Hematopoietic multipotent progenitor cell (in vitro differentiated cells): ENCODE results near the gene STOX2. TPM values are rescaled to one million over a fixed set of nuclear protein-coding genes. Genes with fewer than 3 reads are reported as not detected.

ENCODE experiments used
- DNase-seq, 3 donors: peaks; one replicate each; pipeline ENCODE4 v3.0.0-alpha.2; 2011 to 2015; ENCODE audit warnings: low read depth in 2 of 3, low spot score in 2 of 3
- total RNA-seq: library from RNA; depleted of rRNA; stranded (reverse); fragments of >200 nt; gene quantifications from one replicate; pipeline ENCODE4 v1.2.3, GENCODE V29; 2012

Gene STOX2, protein sequence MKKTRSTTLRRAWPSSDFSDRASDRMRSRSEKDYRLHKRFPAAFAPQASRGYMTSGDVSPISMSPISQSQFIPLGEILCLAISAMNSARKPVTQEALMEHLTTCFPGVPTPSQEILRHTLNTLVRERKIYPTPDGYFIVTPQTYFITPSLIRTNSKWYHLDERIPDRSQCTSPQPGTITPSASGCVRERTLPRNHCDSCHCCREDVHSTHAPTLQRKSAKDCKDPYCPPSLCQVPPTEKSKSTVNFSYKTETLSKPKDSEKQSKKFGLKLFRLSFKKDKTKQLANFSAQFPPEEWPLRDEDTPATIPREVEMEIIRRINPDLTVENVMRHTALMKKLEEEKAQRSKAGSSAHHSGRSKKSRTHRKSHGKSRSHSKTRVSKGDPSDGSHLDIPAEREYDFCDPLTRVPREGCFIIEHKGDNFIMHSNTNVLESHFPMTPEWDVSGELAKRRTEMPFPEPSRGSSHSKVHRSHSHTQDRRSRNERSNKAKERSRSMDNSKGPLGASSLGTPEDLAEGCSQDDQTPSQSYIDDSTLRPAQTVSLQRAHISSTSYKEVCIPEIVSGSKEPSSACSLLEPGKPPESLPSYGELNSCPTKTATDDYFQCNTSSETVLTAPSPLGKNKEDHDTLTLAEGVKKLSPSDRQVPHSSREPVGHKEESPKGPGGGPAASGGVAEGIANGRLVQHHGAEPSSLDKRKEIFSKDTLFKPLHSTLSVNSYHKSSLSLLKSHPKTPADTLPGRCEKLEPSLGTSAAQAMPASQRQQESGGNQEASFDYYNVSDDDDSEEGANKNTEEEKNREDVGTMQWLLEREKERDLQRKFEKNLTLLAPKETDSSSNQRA (N-terminal part only)
- 0.81 TPM for total RNA-seq

GRCh38 chr4:183905081-183905592 is at the start of gene STOX2:
STOX2 (plus strand) TSS chr4:183905307; CDS start chr4:183906791, 1,484 bp downstream.
- peak in 2 of 3 donors; percentile 57 to 61 for DNase-seq

- no peak for DNase-seq
Observed at GRCh38 chr4:183855323-183856190, 49.5 kb upstream of the STOX2 start.

DNA sequence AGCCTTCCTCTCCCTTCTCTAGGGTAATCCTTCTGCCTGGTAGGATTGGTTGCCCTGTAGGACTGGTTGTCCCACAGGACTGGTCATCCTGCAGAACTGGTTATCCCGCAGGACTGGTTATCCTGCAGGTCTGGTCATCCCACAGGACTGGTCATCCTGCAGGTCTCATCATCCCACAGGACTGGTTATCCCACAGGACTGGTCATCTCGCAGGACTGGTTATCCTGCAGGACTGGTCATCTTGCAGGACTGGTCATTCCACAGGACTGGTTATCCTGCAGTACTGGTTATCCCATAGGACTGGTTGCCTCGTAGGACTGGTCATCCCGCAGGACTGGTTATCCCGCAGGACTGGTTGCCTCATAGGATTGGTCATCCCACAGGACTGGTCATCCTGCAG is 48.1 kb upstream of the STOX2 start:
- DNase-seq = no peak

GRCh38 chr4:183858011-183858615 is 47.0 kb upstream of the STOX2 start:
- DNase-seq = no peak

DNA sequence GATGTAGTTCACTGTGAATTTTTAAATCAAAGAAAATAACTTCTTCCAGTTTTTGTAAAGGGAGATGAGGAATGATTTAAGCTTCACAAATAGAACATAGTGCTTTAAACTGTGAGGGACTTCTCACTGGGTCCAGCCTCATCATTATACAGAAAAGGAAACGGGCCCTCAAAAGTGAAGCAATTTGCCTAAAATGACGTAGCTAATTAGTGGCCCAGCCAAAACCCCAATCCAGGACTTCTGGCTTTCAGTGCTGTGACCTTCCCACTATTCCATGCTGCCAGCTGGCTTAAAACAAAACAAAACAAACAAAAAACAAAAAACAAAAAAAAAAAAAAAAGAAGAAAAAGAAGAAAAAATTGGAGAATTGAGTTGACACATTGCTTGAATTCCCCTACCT is 45.0 kb upstream of the STOX2 start:
- DNase-seq = no peak

- DNase-seq = no peak
Observed at GRCh38 chr4:183860731-183861130, 44.4 kb upstream of the STOX2 start.

- no peak for DNase-seq
Observed at GRCh38 chr4:183861426-183861825, 43.7 kb upstream of the STOX2 start.

DNA sequence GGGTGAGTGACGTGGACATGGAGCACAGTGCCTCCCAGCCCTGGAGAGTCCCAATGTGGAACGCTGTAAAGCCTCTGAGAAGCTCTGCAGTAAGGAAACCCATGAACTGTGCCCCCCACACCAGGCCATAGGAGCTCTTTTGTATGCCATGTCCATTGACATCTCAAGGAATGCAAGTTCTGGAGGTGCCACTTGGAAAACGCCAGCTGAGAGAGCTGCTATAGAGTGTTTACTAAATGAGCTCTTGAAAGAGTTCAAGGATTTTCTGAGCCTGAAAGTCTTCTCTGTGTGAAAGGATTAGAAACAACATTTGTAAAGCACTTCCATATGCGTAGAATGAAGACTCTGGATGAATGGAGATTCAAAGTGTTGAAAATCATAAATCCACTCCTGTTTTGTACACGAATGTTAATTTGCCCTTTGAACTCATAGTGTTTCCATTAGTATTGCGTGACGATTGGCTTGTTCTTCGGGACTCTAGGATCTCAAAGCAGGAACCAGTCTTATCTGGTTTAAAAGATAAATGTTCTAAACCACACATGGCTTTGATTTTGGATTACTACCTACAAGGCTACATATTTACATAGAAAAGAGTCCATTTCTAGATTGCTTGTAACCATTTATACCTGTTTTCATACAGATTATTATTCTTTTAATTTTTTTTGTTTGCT is 41.8 kb upstream of the STOX2 start:
- DNase-seq = no peak

GRCh38 chr4:183867247-183867646 is 37.9 kb upstream of the STOX2 start:
- DNase-seq = no peak

DNA sequence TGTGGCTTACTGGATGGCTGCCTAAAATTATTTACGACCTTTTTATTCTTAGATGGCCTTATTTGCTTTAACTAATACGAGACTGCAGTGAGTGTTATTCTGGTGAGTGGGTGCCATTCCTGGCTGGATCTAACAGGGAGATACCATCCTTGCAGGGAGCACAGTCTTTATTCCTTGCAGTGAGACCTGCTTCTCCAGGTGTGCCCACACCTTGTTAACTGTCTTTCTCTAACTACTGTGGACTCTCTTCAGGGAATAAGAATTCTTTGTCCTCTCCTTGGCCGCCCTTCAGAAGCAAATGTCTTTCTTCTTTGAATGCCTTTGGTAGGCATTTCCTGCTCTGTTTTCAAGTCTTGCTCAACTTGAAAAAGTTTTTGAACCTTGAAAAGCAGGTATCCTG is 34.1 kb upstream of the STOX2 start:
- no peak for DNase-seq

DNA sequence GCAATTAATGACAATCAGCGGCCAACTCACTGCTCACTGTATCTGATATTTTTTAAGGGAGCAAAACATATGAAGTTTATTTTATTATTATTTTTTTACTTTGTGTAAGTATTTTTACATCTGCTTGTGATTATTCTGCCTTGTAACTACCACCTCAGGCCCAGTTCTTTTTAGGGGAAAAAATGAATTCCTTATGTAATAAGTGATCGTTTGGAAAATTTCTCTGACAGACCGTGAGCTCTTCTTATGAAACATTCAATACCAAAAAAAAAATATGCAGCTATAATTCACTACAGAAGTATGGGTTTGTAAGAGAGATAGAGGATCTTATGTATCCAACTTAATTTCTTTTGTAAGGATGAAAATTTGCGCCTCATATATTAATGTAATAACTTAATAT is 33.5 kb upstream of the STOX2 start:
- DNase-seq = no peak

DNA sequence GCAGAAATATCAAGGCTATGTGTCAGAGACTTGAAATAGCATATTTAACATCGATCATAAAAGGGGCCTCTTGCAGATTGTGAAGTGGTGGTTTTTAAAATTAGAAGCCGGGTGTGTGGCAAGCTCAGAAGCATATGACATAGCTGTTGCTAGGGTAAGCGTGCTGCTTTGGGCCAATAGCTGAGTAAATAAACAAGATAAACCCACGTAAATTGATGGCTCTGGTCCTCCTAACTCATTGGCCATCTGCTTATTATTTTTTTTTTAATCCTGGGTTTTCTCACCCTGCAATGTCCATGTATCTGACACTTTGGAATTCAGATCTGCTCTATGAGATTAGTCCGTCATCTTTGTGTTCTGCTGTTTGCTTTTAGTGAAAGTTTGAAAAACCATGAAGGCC is 32.6 kb upstream of the STOX2 start:
- no peak for DNase-seq

GRCh38 chr4:183873409-183874185 is 31.5 kb upstream of the STOX2 start:
- no peak for DNase-seq

DNA sequence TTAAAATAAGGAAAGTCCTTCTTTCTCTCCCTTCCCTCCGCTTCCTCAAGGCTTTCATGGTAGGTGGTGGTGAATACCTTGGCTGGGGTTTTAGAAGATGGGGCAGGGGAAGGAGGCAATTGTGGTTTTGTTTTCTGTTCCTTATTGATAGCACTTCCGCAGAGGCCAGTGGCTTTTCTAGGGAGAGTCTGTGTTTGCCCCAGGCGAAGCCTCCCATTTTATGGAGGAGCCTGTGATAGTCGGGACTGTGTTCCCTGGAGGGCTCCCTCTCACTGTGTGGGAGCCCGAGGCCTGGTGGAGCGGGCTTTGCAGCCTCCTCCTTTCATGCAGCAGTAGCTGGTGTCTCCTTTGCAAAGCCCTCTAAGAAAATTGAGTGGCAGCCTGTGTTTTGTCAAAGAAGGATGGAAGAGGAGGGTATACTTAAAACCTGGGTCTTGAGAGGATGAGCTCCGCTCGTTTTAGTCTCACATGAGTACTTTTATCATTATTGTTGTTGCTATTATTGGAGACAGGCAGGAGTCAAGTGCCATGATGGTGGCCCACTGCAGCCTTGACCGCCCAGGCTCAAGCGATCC is 29.8 kb upstream of the STOX2 start:
- no peak for DNase-seq

- peak in 2 of 3 donors; percentile 14 to 21 for DNase-seq
Observed at GRCh38 chr4:183876268-183876934, 28.7 kb upstream of the STOX2 start.

DNA sequence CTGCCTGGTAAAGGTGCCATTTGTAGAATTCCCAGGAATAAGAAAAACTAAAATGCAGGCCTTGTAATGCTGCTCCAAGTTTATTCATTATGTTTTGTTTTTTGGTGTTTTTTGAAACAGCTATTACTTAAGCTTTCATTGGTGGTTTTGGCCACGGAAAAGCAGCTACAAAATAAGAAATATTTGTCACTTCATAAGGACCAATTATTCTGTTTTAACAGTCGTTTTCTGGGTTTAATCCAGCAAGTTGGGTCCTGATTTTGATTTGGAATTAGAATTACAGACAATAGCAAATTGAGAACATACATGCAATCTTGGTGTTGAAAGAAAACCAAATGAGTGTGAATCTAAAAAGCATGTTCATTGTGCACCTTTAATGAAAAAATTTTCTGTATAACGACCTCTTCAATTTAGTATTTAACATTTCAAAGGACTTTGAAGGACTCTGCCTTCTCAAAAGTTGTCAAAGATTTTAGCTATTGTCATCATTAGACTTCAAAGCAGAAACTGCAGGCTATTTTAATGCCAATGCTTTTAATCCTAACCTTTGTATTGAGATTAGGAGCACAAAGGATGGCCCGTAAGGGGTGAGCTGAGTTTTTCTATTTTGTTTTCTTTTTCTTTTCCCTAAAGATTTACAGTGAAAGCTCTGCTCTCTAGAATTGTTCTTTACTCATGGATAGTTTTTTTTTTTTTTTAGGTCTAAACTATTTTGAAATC is 26.7 kb upstream of the STOX2 start:
- no peak for DNase-seq

DNA sequence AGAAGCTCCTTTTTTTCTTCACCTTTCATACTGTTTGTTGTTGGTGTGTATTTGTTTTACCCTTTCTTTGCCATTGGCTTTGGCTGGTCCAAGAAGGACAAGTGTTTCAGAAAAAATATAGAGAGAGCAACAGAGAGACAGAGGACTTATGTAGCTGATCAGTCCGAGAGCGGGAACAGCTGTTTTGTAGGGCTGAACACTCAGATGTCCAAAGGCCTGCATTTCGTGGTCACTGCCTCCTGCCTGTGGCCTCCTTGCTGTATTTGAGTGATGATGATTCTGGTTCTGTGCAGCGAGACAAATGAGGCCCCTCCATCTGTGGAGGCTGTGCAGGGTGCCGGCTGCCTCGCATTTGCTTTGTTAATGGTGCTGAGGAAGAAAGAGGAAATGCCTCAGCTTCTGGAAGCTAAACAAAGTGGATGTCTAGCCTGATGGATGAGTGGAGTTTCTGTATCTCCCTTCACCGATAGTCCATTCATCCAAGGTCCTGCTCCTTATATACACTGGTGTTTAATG is 19.8 kb upstream of the STOX2 start:
- no peak for DNase-seq
